ENCODE measurements around the gene SLC5A3. TPM values are rescaled to one million over a fixed set of nuclear protein-coding genes. Genes with fewer than 3 reads are reported as not detected.

SLC5A3 gene
- total RNA-seq = 11.1 and 13.0 TPM in 2 replicates

GRCh38 chr21:34073032-34073748 is at the start of gene SLC5A3, which contains the start of gene MRPS6:
Gene SLC5A3, plus strand, starts transcription at chr21:34073578. Its CDS starts 21,621 bp downstream, at chr21:34095199.
Gene MRPS6, plus strand, starts transcription at chr21:34073578. Its CDS starts 123 bp downstream, at chr21:34073701.

Other genes starting within 250 kb of the SLC5A3 start
- 152 and 179 TPM in 2 replicates for gene ATP5PO, start 157.8 kb upstream of the SLC5A3 start, total RNA-seq
- 10.1 and 14.7 TPM in 2 replicates for gene MRPS6, start within 50 bp of the SLC5A3 start, total RNA-seq

Measured in vein endothelial cell (primary cell).